PC-9 (cell line): ENCODE data around the gene ARHGAP45. TPM values are rescaled to one million over a fixed set of nuclear protein-coding genes. Genes with fewer than 3 reads are reported as not detected.
A peak's percentile ranks its signal among the peaks of the same experiment; 100 is the strongest.

Experiments used
- BruUV-seq: library from RNA; stranded (reverse); fragments of 400-500 nt; replicated peaks from 2 replicates; lab custom pipeline; 2021; lab: Mats Ljungman, UMichigan
- CTCF ChIA-PET: fragments of 300-600 bp; sonication (Branson Sonifier 250); formaldehyde crosslinking; loops from one replicate; lab custom pipeline; 2022; ENCODE audit warnings: antibody characterized with exemption; lab: Charles Lee
- POLR2A ChIA-PET: fragments of 300-600 bp; sonication (Branson Sonifier 250); formaldehyde crosslinking; loops from one replicate; lab custom pipeline; 2022; ENCODE audit warnings: antibody characterized with exemption; ENCODE audit not compliant: unreplicated experiment; lab: Charles Lee
- DNase-seq, 2 experiments: peaks; one replicate each; pipeline versions ENCODE4 v3.0.0 to v3.0.0-alpha.2; 2015 to 2022; ENCODE audit warnings: mixed read lengths in 1 of 2
- H2AFZ ChIP-seq: fragments of 200-600 bp; sonication (generic); 2 replicates; pipeline ENCODE4 v1.8.1; 2017; ENCODE audit warnings: antibody characterized with exemption
- H3F3A ChIP-seq: fragments of 200-600 bp; sonication (generic); 2 replicates; pipeline ENCODE4 v1.8.1; 2017; ENCODE audit warnings: antibody characterized with exemption, mild to moderate bottlenecking, low read depth; ENCODE audit not compliant: insufficient read depth
- H3K27ac ChIP-seq: fragments of 200-600 bp; sonication (generic); 2 replicates; pipeline ENCODE4 v1.6.1; 2016; ENCODE audit warnings: mixed run types
- H3K27me3 ChIP-seq: fragments of 200-600 bp; sonication (generic); 2 replicates; pipeline ENCODE4 v1.6.1; 2016; ENCODE audit warnings: low read depth, mixed run types; ENCODE audit not compliant: insufficient read depth
- H3K36me3 ChIP-seq: fragments of 200-600 bp; sonication (generic); 2 replicates; pipeline ENCODE4 v1.6.1; 2016; ENCODE audit warnings: low read depth, mixed run types
- H3K4me1 ChIP-seq: fragments of 200-600 bp; sonication (generic); replicated peaks from 2 replicates; pipeline ENCODE4 v1.6.1; 2016; ENCODE audit warnings: mixed run types; ENCODE audit not compliant: insufficient read depth
- H3K4me2 ChIP-seq: fragments of 200-600 bp; sonication (generic); 2 replicates; pipeline ENCODE4 v1.6.1; 2017; ENCODE audit warnings: mixed run types
- H3K4me3 ChIP-seq: fragments of 200-600 bp; sonication (generic); 2 replicates; pipeline ENCODE4 v1.6.1; 2016; ENCODE audit warnings: mixed run types
- H3K79me2 ChIP-seq: fragments of 200-600 bp; sonication (generic); 2 replicates; pipeline ENCODE4 v1.6.1; 2017; ENCODE audit warnings: low read depth, mixed run types
- H3K9me2 ChIP-seq: fragments of 200-600 bp; sonication (generic); 2 replicates; pipeline ENCODE4 v1.8.1; 2017; ENCODE audit warnings: mild to moderate bottlenecking; ENCODE audit not compliant: insufficient read depth
- H3K9me3 ChIP-seq: fragments of 200-600 bp; sonication (generic); 2 replicates; pipeline ENCODE4 v1.8.1; 2016; ENCODE audit warnings: low read depth; ENCODE audit not compliant: insufficient read depth
- H4K20me1 ChIP-seq: fragments of 200-600 bp; sonication (generic); 2 replicates; pipeline ENCODE4 v1.8.1; 2017; ENCODE audit not compliant: insufficient read depth
- CTCF ChIP-seq: fragments of 200-600 bp; sonication (generic); conservative IDR thresholded peaks from 2 replicates; pipeline ENCODE4 v1.6.1; 2017; ENCODE audit warnings: mixed run types, antibody characterized with exemption, mild to moderate bottlenecking, moderate library complexity
- EZH2 ChIP-seq: fragments of 200-600 bp; sonication (generic); IDR thresholded peaks from 2 replicates; pipeline ENCODE4 v1.8.0; 2017; ENCODE audit warnings: antibody characterized with exemption, low read depth
- intact Hi-C: fragments of 100-400 bp; cut with micrococcal nuclease; formaldehyde crosslinking; loops from one replicate; pipeline ENCODE4 v1.10.0; 2022; ENCODE audit not compliant: unreplicated experiment
- total RNA-seq: library from RNA; stranded (reverse); gene quantifications from 2 replicates; pipeline ENCODE4 v1.2.3, GENCODE V29; 2021

Gene ARHGAP45
- total RNA-seq, 1 experiment from 2014 or later, result 20.2 TPM

DNA sequence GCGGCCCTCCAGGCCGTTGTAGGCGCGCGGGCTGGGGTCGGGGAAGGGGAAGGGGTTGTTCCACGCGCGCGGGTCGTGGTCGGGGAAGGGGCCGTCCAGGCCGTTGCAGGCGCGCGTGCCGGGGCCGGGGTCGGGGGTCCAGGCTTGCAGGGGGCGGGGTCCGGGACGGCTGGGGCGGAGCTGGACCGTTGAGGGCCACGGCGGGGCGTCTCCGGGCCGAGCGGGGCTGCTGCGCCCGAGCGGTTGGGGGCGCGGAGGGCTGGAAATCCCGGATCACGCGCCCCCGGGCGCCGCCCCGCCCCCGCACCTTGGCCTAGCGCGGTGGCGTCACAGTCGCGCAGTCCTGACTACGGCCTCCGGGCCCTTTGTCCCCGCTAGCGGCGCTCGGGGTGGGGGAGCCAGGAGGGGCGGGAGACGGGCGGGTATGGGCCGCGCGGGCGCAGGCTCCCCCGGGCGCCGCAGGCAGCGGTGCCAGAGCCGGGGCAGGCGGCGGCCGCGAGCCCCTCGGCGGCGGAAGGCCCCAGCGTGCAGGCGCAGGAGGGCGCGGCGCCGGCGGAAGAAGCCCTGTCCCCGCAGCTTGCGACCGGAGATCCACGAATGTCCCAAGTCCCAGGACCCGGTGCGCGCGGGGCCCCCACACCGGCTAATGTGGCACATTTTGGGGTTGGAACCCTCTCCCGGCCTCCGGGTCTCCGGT is 37.5 kb downstream of the ARHGAP45 start:
- no peaks in the 10 kb centered on the region for H3K9me2 ChIP-seq
- ChIA-PET CTCF (no interaction called here), POLR2A (interaction anchor here (0.6 to 1.0 kb wide), 7 partner anchors 56 to 478 kb away, joined by 3 to 14 read pairs (median 6); partner anchors contain the start of gene CIRBP)
- intact Hi-C loops, result loop anchor here (5.0 kb wide), 2 partner anchors 37 to 78 kb away; partner anchors contain the start of gene ARHGAP45
- peak; percentile 54 to 81 for DNase-seq
- peaks cover 8% of the 10 kb centered on the region; the same call in 1 of the 2 replicates for H3K9me3 ChIP-seq
- no peak for TF ChIP-seq EZH2
- TF ChIP-seq CTCF, result no peak
- BruUV-seq, result no TSS peak
- H3K27ac ChIP-seq, result peak overlapping the region; percentile 80
- H3F3A ChIP-seq, result peaks cover 67% of the 10 kb centered on the region
- H3K4me1 ChIP-seq, result peaks cover 66% of the 10 kb centered on the region
- H3K4me2 ChIP-seq, result peak overlapping the region; percentile 88
- peaks cover 30% of the 10 kb centered on the region for H4K20me1 ChIP-seq
- peaks cover 19% of the 10 kb centered on the region for H3K79me2 ChIP-seq
- H3K4me3 ChIP-seq, result peak overlapping the region; percentile 78
- no peaks in the 10 kb centered on the region for H3K27me3 ChIP-seq
- no peak overlapping the region for H2AFZ ChIP-seq
- no peaks in the 10 kb centered on the region for H3K36me3 ChIP-seq

DNA sequence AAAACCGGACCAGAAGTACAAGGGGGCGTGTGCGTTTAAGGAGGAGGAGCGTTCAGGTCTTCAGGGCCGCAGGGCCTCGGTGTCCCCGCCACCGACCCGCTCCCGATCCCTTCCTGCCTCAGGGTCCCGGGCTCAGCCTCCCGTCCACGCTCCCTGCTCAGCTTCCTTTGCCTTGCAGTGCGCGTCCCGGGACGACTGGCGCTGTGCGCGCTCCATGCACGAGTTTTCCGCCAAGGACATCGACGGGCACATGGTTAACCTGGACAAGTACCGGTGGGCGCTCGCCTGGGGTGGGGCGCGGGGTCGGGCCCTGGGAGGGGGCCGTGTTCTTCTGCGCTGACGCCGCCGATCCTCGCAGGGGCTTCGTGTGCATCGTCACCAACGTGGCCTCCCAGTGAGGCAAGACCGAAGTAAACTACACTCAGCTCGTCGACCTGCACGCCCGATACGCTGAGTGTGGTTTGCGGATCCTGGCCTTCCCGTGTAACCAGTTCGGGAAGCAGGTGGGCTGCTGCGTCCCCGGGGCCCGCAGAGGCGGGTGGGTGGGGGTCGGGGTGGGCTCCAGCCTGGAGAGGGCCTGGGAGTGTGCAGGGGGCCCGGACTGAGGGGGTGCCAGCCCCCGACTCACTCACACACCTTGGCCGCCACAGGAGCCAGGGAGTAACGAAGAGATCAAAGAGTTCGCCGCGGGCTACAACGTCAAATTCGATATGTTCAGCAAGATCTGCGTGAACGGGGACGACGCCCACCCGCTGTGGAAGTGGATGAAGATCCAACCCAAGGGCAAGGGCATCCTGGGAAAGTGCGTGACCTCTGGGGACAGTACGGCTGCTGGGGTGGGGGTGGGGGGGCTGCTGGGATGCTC is 38.3 kb downstream of the ARHGAP45 start:
- no peaks in the 10 kb centered on the region for H3K9me2 ChIP-seq
- intact Hi-C loops, result no loop called here
- H4K20me1 ChIP-seq, result peaks cover 30% of the 10 kb centered on the region
- peak; percentile 38 to 44 for DNase-seq
- POLR2A ChIA-PET, result no interaction called here
- peak overlapping the region; percentile 78 for H3K4me3 ChIP-seq
- H3K9me3 ChIP-seq, result peaks cover under 1% of the 10 kb centered on the region; the same call in 1 of the 2 replicates
- H3K4me2 ChIP-seq, result peak overlapping the region; percentile 88
- H3K4me1 ChIP-seq, result peaks cover 58% of the 10 kb centered on the region
- peaks cover 59% of the 10 kb centered on the region for H3F3A ChIP-seq
- H3K36me3 ChIP-seq, result no peaks in the 10 kb centered on the region
- CTCF ChIA-PET, result interaction anchor here (0.5 kb wide), 1 partner anchor 48 kb away, joined by 3 read pairs; no protein-coding TSS in a partner anchor
- TF ChIP-seq EZH2 (no peak), CTCF (no peak)
- H2AFZ ChIP-seq, result no peak overlapping the region
- peaks cover 19% of the 10 kb centered on the region for H3K79me2 ChIP-seq
- peak overlapping the region; percentile 80 for H3K27ac ChIP-seq
- TSS peak; percentile 49 for BruUV-seq
- no peaks in the 10 kb centered on the region for H3K27me3 ChIP-seq
